HepG2 (cell line): ENCODE measurements around the gene TPGS1. TPM values are rescaled to one million over a fixed set of nuclear protein-coding genes. Genes with fewer than 3 reads are reported as not detected.
A peak's percentile ranks its signal among the peaks of the same experiment; 100 is the strongest.

Source experiments
- CBFB ChIP-seq: sonication (generic); formaldehyde crosslinking; IDR thresholded peaks from 2 replicates; pipeline ENCODE4 v1.4.0; 2020; ENCODE audit warnings: missing genetic modification reagents
- GFI1 ChIP-seq: sonication (generic); formaldehyde crosslinking; IDR thresholded peaks from 2 replicates; pipeline ENCODE4 v1.5.0; 2020; ENCODE audit warnings: missing genetic modification reagents, mild to moderate bottlenecking, borderline replicate concordance
- ISL2 ChIP-seq: sonication (generic); formaldehyde crosslinking; IDR thresholded peaks from 2 replicates; pipeline ENCODE4 v1.5.0; 2020; ENCODE audit warnings: missing genetic modification reagents
- KDM1A ChIP-seq: IDR thresholded peaks from 2 replicates; pipeline ENCODE4 v1.6.1; 2016; ENCODE audit warnings: missing compliant biosample characterization
- KLF13 ChIP-seq: sonication (generic); formaldehyde crosslinking; IDR thresholded peaks from 2 replicates; pipeline ENCODE4 v1.4.0; 2020; ENCODE audit warnings: mild to moderate bottlenecking, missing genetic modification reagents
- MED13 ChIP-seq: sonication (generic); formaldehyde crosslinking; IDR thresholded peaks from 2 replicates; pipeline ENCODE4 v1.5.0; 2020; ENCODE audit warnings: missing genetic modification reagents
- RBM39 ChIP-seq: fragments of 200-400 bp; formaldehyde crosslinking; IDR thresholded peaks from one replicate; pipeline ENCODE4 v1.6.1; 2018; ENCODE audit warnings: antibody characterized with exemption, mild to moderate bottlenecking, low read depth, low read length; ENCODE audit not compliant: poor library complexity, severe bottlenecking
- RFXAP ChIP-seq: sonication (generic); formaldehyde crosslinking; IDR thresholded peaks from 2 replicates; pipeline ENCODE4 v1.4.0; 2020; ENCODE audit warnings: missing genetic modification reagents, borderline replicate concordance
- SETDB1 ChIP-seq: sonication (generic); formaldehyde crosslinking; IDR thresholded peaks from 2 replicates; pipeline ENCODE4 v1.5.1; 2020; ENCODE audit warnings: missing genetic modification reagents, mild to moderate bottlenecking, borderline replicate concordance
- SOX6 ChIP-seq, 2 experiments: fragments of 450-650 bp in 1 of 2; sonication (generic) in 1 of 2; formaldehyde crosslinking in 1 of 2; IDR thresholded peaks; 2 replicates each; pipeline versions ENCODE4 v1.4.0 to v1.6.1; 2017 to 2020; ENCODE audit warnings: antibody characterized with exemption in 1 of 2, mild to moderate bottlenecking in 1 of 2, missing genetic modification reagents in 1 of 2
- ZBTB21 ChIP-seq: sonication (generic); formaldehyde crosslinking; IDR thresholded peaks from 2 replicates; pipeline ENCODE4 v1.4.0; 2020; ENCODE audit warnings: missing genetic modification reagents
- ZEB1 ChIP-seq: IDR thresholded peaks from 2 replicates; pipeline ENCODE4 v1.6.1; 2012; ENCODE audit warnings: mild to moderate bottlenecking, low read depth, inconsistent platforms; ENCODE audit not compliant: insufficient replicate concordance
- ZMYM2 ChIP-seq: sonication (generic); formaldehyde crosslinking; IDR thresholded peaks from 2 replicates; pipeline ENCODE4 v1.8.0; 2022; ENCODE audit warnings: mild to moderate bottlenecking, missing genetic modification reagents
- ZNF136 ChIP-seq: sonication (generic); formaldehyde crosslinking; IDR thresholded peaks from 2 replicates; pipeline ENCODE4 v1.8.1; 2022; ENCODE audit warnings: low read depth, mild to moderate bottlenecking, moderate library complexity, missing genetic modification reagents
- ZNF296 ChIP-seq: sonication (generic); formaldehyde crosslinking; conservative IDR thresholded peaks from 2 replicates; pipeline ENCODE4 v1.5.0; 2020; ENCODE audit warnings: mild to moderate bottlenecking, missing genetic modification reagents
- ZNF30 ChIP-seq: sonication (generic); formaldehyde crosslinking; IDR thresholded peaks from 2 replicates; pipeline ENCODE4 v1.5.0; 2020; ENCODE audit warnings: mild to moderate bottlenecking, missing genetic modification reagents
- ZNF317 ChIP-seq: sonication (generic); formaldehyde crosslinking; IDR thresholded peaks from 2 replicates; pipeline ENCODE4 v1.5.0; 2020; ENCODE audit warnings: mild to moderate bottlenecking, missing genetic modification reagents
- ZNF383 ChIP-seq: sonication (generic); formaldehyde crosslinking; IDR thresholded peaks from 2 replicates; pipeline ENCODE4 v1.4.0; 2020; ENCODE audit warnings: missing genetic modification reagents, mild to moderate bottlenecking, borderline replicate concordance
- ZNF546 ChIP-seq: sonication (generic); formaldehyde crosslinking; conservative IDR thresholded peaks from 2 replicates; pipeline ENCODE4 v1.8.1; 2023; ENCODE audit warnings: mild to moderate bottlenecking, missing genetic modification reagents
- ZNF552 ChIP-seq: sonication (generic); formaldehyde crosslinking; IDR thresholded peaks from 2 replicates; pipeline ENCODE4 v1.9.0; 2022; ENCODE audit warnings: missing genetic modification reagents, mild to moderate bottlenecking, borderline replicate concordance
- ZNF616 ChIP-seq: sonication (generic); formaldehyde crosslinking; IDR thresholded peaks from 2 replicates; pipeline ENCODE4 v1.5.0; 2020; ENCODE audit warnings: low read depth, mild to moderate bottlenecking, missing genetic modification reagents
- ZNF629 ChIP-seq: sonication (generic); formaldehyde crosslinking; conservative IDR thresholded peaks from 2 replicates; pipeline ENCODE4 v1.5.0; 2020; ENCODE audit warnings: missing genetic modification reagents
- ZNF780A ChIP-seq: sonication (generic); formaldehyde crosslinking; IDR thresholded peaks from 2 replicates; pipeline ENCODE4 v1.8.0; 2022; ENCODE audit warnings: mild to moderate bottlenecking, missing genetic modification reagents, moderate library complexity
- ZNF781 ChIP-seq: sonication (generic); formaldehyde crosslinking; IDR thresholded peaks from 2 replicates; pipeline ENCODE4 v1.5.1; 2020; ENCODE audit warnings: borderline replicate concordance, mild to moderate bottlenecking, missing genetic modification reagents; ENCODE audit errors: not compliant biosample characterization
- polyA plus RNA-seq, 8 experiments: library from polyadenylated mRNA; depleted of rRNA in 3 of 8; stranded (reverse) in 7 of 8; unstranded in 1 of 8; fragments of >200 nt; fragmentation: Illumina TruSeq in 4 of 8; extraction: Trizol in 4 of 8; gene quantifications; 2 replicates each; pipeline versions ENCODE4 v1.2.1 to v1.2.3, GENCODE V29; 2011 to 2016; ENCODE audit warnings: low read depth in 4 of 8, missing spikeins in 1 of 8, mixed read lengths in 1 of 8; ENCODE audit not compliant: insufficient read depth in 1 of 8
- total RNA-seq, 5 experiments: library from RNA; depleted of rRNA; stranded (reverse); fragments of >200 nt; fragmentation: Illumina TruSeq; extraction: Trizol; gene quantifications; 2 replicates each; pipeline ENCODE4 v1.2.3, GENCODE V29; 2016; ENCODE audit warnings: low read depth in 1 of 5
- TF ChIP-seq, protein P1 (sequence below): sonication (generic); formaldehyde crosslinking; IDR thresholded peaks from 2 replicates; pipeline ENCODE4 v1.8.0; 2022; ENCODE audit warnings: missing genetic modification reagents, mild to moderate bottlenecking, inconsistent platforms, borderline replicate concordance
- TF ChIP-seq, protein P2 (sequence below): sonication (generic); formaldehyde crosslinking; IDR thresholded peaks from 2 replicates; pipeline ENCODE4 v1.9.0; 2022; ENCODE audit warnings: missing genetic modification reagents, mild to moderate bottlenecking, borderline replicate concordance
- TF ChIP-seq, protein P3 (sequence below): IDR thresholded peaks from 2 replicates; pipeline ENCODE4 v1.6.1; 2016; ENCODE audit warnings: mild to moderate bottlenecking, missing biosample characterization, missing genetic modification reagents

The TPGS1 gene
- total and polyA plus RNA-seq, 2 of the 13 experiments (the other 11 are each of a cell fraction or from before 2014, with no cell fraction given): 1.1 to 6.2 TPM

DNA sequence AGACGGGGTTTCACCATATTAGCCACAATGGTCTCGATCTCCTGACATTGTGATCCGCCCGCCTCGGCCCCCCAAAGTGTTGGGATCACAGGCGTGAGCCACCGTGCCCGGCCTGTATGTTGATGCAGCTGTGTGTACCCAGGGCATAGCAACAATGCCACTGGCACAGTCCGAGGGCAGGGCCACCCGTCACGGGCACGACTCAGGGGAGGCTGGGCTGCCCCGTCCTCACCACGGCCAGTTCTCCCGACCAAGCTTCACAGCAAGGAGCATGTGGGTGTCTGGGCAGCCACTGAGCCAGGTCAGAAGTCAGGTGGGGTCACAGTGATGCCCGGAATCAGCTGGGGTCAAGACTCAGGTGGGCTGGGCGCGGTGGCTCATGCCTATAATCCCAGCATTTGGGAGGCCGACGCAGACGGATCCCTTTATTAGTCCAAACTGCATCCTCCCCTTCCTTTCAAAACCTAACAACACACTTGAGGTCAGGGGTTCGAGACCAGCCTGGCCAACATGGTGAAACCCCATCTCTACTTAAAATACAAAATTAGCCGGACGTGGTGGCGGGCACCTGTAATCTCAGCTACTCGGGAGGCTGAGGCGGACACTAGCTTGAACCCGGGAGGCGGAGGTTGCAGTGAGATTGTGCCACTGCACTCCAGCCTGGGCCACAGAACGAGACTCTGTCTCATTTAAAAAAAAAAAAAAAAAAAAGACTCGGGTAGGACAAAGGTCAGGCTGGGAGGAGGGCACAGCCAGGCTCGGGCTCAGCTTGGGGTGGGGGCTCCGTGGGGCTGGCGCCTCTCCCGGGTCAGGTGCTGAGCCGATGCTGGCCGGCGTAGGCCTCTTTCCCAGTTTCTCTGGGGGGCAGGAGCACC is 23.1 kb downstream of the TPGS1 start (continued):
- TF ChIP-seq, protein P1, sequence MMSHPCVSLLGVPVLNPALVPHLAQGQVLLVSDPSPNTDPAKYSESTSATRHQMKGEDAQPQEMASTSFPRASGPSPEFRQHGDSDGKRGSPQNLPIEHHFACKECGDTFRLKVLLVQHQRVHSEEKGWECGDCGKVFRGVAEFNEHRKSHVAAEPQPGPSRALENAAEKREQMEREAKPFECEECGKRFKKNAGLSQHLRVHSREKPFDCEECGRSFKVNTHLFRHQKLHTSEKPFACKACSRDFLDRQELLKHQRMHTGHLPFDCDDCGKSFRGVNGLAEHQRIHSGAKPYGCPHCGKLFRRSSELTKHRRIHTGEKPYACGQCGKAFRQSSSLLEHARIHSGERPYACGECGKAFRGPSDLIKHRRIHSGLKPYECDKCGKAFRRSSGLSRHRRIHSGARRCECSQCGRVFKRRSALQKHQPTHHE: no peak
- TF ChIP-seq CBFB (CRISPR knock-in tag) (no peak), ZNF30 (no peak), ZNF136 (no peak), SOX6 (IDR thresholded peaks at IDR 0.05) (no peak), SOX6 (CRISPR knock-in tag; IDR thresholded peaks at IDR 0.05) (0 out of 2 replicates have a peak, but pooled peaks have one; percentile 26), KLF13 (CRISPR knock-in tag) (no peak), ZMYM2 (peak; percentile 64; the same call in 1 of the 2 replicates), SETDB1 (CRISPR knock-in tag) (no peak), ZNF780A (CRISPR knock-in tag) (no peak), RFXAP (CRISPR knock-in tag) (0 out of 2 replicates have a peak, but pooled peaks have one; percentile 19), ZNF317 (CRISPR knock-in tag) (no peak), MED13 (CRISPR knock-in tag) (0 out of 2 replicates have a peak, but pooled peaks have one; percentile 61), RBM39 (peak; percentile 74), ZNF383 (CRISPR knock-in tag) (no peak), ZNF629 (0 out of 2 replicates have a peak, but pooled peaks have one; percentile 18), KDM1A (CRISPR knock-in tag) (peak; percentile 59; the same call in 1 of the 2 replicates), GFI1 (0 out of 2 replicates have a peak, but pooled peaks have one; percentile 29), ZNF546 (CRISPR knock-in tag) (peak; percentile 88; the same call in 1 of the 2 replicates), ZNF552 (CRISPR knock-in tag) (no peak), ZEB1 (peak; percentile 43), ISL2 (CRISPR knock-in tag) (0 out of 2 replicates have a peak, but pooled peaks have one; percentile 18), ZNF616 (CRISPR knock-in tag) (no peak), ZNF296 (CRISPR knock-in tag) (no peak), ZNF781 (CRISPR knock-in tag) (no peak), ZBTB21 (CRISPR knock-in tag) (no peak)
- TF ChIP-seq, protein P2, sequence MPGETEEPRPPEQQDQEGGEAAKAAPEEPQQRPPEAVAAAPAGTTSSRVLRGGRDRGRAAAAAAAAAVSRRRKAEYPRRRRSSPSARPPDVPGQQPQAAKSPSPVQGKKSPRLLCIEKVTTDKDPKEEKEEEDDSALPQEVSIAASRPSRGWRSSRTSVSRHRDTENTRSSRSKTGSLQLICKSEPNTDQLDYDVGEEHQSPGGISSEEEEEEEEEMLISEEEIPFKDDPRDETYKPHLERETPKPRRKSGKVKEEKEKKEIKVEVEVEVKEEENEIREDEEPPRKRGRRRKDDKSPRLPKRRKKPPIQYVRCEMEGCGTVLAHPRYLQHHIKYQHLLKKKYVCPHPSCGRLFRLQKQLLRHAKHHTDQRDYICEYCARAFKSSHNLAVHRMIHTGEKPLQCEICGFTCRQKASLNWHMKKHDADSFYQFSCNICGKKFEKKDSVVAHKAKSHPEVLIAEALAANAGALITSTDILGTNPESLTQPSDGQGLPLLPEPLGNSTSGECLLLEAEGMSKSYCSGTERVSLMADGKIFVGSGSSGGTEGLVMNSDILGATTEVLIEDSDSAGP (CRISPR knock-in tag): peak; percentile 88; the same call in 1 of the 2 replicates
- TF ChIP-seq, protein P3, sequence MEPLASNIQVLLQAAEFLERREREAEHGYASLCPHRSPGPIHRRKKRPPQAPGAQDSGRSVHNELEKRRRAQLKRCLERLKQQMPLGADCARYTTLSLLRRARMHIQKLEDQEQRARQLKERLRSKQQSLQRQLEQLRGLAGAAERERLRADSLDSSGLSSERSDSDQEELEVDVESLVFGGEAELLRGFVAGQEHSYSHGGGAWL (CRISPR knock-in tag): no peak
